MM.1S (cell line): ENCODE measurements around the gene TSPAN5.

Experiments used
- DNase-seq: peaks from one replicate; pipeline ENCODE4 v3.0.0-alpha.2; 2015
- H2AFZ ChIP-seq: fragments of 300-600 bp; sonication (generic); 2 replicates; pipeline ENCODE4 v1.6.0; 2016; ENCODE audit warnings: antibody characterized with exemption, low read length
- H3F3A ChIP-seq: fragments of 300-600 bp; sonication (generic); 2 replicates; pipeline ENCODE4 v1.6.1; 2016; ENCODE audit warnings: mild to moderate bottlenecking, antibody characterized with exemption, low read length, moderate library complexity, mixed read lengths; ENCODE audit not compliant: insufficient read depth
- H3K27ac ChIP-seq: fragments of 300-600 bp; sonication (generic); 2 replicates; pipeline ENCODE4 v1.5.1; 2016; ENCODE audit warnings: mild to moderate bottlenecking, low read length
- H3K27me3 ChIP-seq: fragments of 300-600 bp; sonication (generic); replicated peaks from 2 replicates; pipeline ENCODE4 v1.6.0; 2016; ENCODE audit warnings: low read length; ENCODE audit not compliant: insufficient read depth
- H3K36me3 ChIP-seq: fragments of 300-600 bp; sonication (generic); replicated peaks from 2 replicates; pipeline ENCODE4 v1.6.1; 2016; ENCODE audit warnings: mild to moderate bottlenecking, low read length, mixed read lengths; ENCODE audit not compliant: insufficient read depth
- H3K4me1 ChIP-seq: fragments of 300-600 bp; sonication (generic); 2 replicates; pipeline ENCODE4 v1.6.1; 2016; ENCODE audit warnings: low read length, mixed read lengths
- H3K4me2 ChIP-seq: fragments of 300-600 bp; sonication (generic); 2 replicates; pipeline ENCODE4 v1.6.0; 2016; ENCODE audit warnings: low read depth, low read length
- H3K4me3 ChIP-seq: fragments of 300-600 bp; sonication (generic); 2 replicates; pipeline ENCODE4 v1.5.1; 2016; ENCODE audit warnings: low read length, mixed read lengths
- H3K79me2 ChIP-seq: fragments of 300-600 bp; sonication (generic); 2 replicates; pipeline ENCODE4 v1.6.1; 2016; ENCODE audit warnings: mixed run types, low read length, mixed read lengths
- H3K9ac ChIP-seq: fragments of 300-600 bp; sonication (generic); 2 replicates; pipeline ENCODE4 v1.6.1; 2016; ENCODE audit warnings: low read length, mixed read lengths
- H3K9me2 ChIP-seq: fragments of 300-600 bp; sonication (generic); replicated peaks from 2 replicates; pipeline ENCODE4 v1.6.1; 2016; ENCODE audit warnings: mild to moderate bottlenecking, low read length, mixed read lengths; ENCODE audit not compliant: insufficient read depth
- H3K9me3 ChIP-seq: fragments of 300-600 bp; sonication (generic); replicated peaks from 2 replicates; pipeline ENCODE4 v1.6.1; 2016; ENCODE audit warnings: mild to moderate bottlenecking, low read length, mixed read lengths; ENCODE audit not compliant: insufficient read depth
- H4K20me1 ChIP-seq: fragments of 300-600 bp; sonication (generic); 2 replicates; pipeline ENCODE4 v1.6.1; 2016; ENCODE audit warnings: mild to moderate bottlenecking, low read length, moderate library complexity, mixed read lengths; ENCODE audit not compliant: insufficient read depth
- CTCF ChIP-seq: fragments of 300-600 bp; sonication (generic); IDR thresholded peaks from 2 replicates; pipeline ENCODE4 v1.5.1; 2016; ENCODE audit warnings: antibody characterized with exemption, low read length, mixed read lengths
- EZH2 ChIP-seq: fragments of 300-600 bp; sonication (generic); optimal IDR thresholded peaks from 2 replicates; pipeline ENCODE3; 2017; ENCODE audit warnings: low read depth, mild to moderate bottlenecking, antibody characterized with exemption, low read length, mixed read lengths
- EZH2phosphoT487 ChIP-seq: fragments of 300-600 bp; sonication (generic); IDR thresholded peaks from 2 replicates; pipeline ENCODE4 v1.6.1; 2018; ENCODE audit warnings: antibody characterized with exemption, low read length

The TSPAN5 gene

GRCh38 chr4:98685225-98686042 is 27.0 kb upstream of the TSPAN5 start:
- Histone ChIP-seq H3K9me3 (no peaks in the 10 kb centered on the region), H3K36me3 (no peaks in the 10 kb centered on the region), H3K4me2 (no peak overlapping the region), H3K4me1 (no peaks in the 10 kb centered on the region), H4K20me1 (no peaks in the 10 kb centered on the region), H3K9ac (no peak overlapping the region), H3K79me2 (no peaks in the 10 kb centered on the region), H3K9me2 (no peaks in the 10 kb centered on the region), H2AFZ (no peak overlapping the region), H3K27me3 (no peaks in the 10 kb centered on the region), H3K27ac (no peak overlapping the region), H3K4me3 (no peak overlapping the region), H3F3A (no peaks in the 10 kb centered on the region)
- no peak for DNase-seq
- TF ChIP-seq EZH2phosphoT487 (no peak), EZH2 (no peak), CTCF (no peak)

GRCh38 chr4:98682719-98683118 is 24.3 kb upstream of the TSPAN5 start:
- Histone ChIP-seq H3K79me2 (no peaks in the 10 kb centered on the region), H3K27me3 (no peaks in the 10 kb centered on the region), H3K9me2 (no peaks in the 10 kb centered on the region), H3K4me2 (no peak overlapping the region), H3K4me1 (no peaks in the 10 kb centered on the region), H3F3A (no peaks in the 10 kb centered on the region), H3K4me3 (no peak overlapping the region), H3K36me3 (no peaks in the 10 kb centered on the region), H4K20me1 (no peaks in the 10 kb centered on the region), H3K9me3 (no peaks in the 10 kb centered on the region), H3K9ac (no peak overlapping the region), H3K27ac (no peak overlapping the region), H2AFZ (no peak overlapping the region)
- no peak for DNase-seq
- TF ChIP-seq EZH2phosphoT487 (no peak), EZH2 (no peak), CTCF (no peak)

GRCh38 chr4:98680806-98681205 is 22.4 kb upstream of the TSPAN5 start:
- H2AFZ ChIP-seq: no peak overlapping the region
- H4K20me1 ChIP-seq: no peaks in the 10 kb centered on the region
- H3K9ac ChIP-seq: no peak overlapping the region
- H3F3A ChIP-seq: no peaks in the 10 kb centered on the region
- H3K27me3 ChIP-seq: no peaks in the 10 kb centered on the region
- no peak overlapping the region for H3K4me3 ChIP-seq
- no peaks in the 10 kb centered on the region for H3K79me2 ChIP-seq
- H3K9me3 ChIP-seq: no peaks in the 10 kb centered on the region
- no peaks in the 10 kb centered on the region for H3K36me3 ChIP-seq
- H3K9me2 ChIP-seq: no peaks in the 10 kb centered on the region
- TF ChIP-seq CTCF (no peak), EZH2 (no peak), EZH2phosphoT487 (no peak)
- H3K4me1 ChIP-seq: no peaks in the 10 kb centered on the region
- no peak for DNase-seq
- no peak overlapping the region for H3K27ac ChIP-seq
- no peak overlapping the region for H3K4me2 ChIP-seq
